Lung (tissue), 12 donors: ENCODE measurements around the gene ZNF189. TPM values are rescaled to one million over a fixed set of nuclear protein-coding genes. Genes with fewer than 3 reads are reported as not detected.

ENCODE experiments used
- ATAC-seq: fragments of 200-7000 bp; cut with Tn5 transposase; one replicate; pipeline ENCODE4 v1.9.1; 2020; ENCODE audit warnings: moderate number of reproducible peaks; ENCODE audit not compliant: insufficient read depth, low FRiP score
- DNase-seq, 3 donors: peaks; one replicate each; pipeline ENCODE4 v3.0.0-alpha.2; 2013 to 2017
- H3K27ac ChIP-seq, 2 donors: one replicate each; pipeline ENCODE4 v1.5.1; 2013; ENCODE audit warnings: mild to moderate bottlenecking in 2 of 2, moderate library complexity in 2 of 2, control low read depth in 1 of 2, inconsistent platforms in 1 of 2, low read depth in 1 of 2, low read length in 1 of 2
- H3K27me3 ChIP-seq, 3 donors: one replicate each; pipeline ENCODE4 v1.5.1; 2013; ENCODE audit warnings: low read length in 2 of 3; ENCODE audit not compliant: control insufficient read depth in 3 of 3, insufficient read depth in 3 of 3
- H3K36me3 ChIP-seq, 4 donors: one replicate each; pipeline ENCODE4 v1.5.1; 2013; ENCODE audit warnings: low read length in 4 of 4, mild to moderate bottlenecking in 1 of 4, moderate library complexity in 1 of 4; ENCODE audit not compliant: control insufficient read depth in 4 of 4, insufficient read depth in 4 of 4
- H3K4me1 ChIP-seq, 5 donors: one replicate each; pipeline ENCODE4 v1.5.1; 2013; ENCODE audit warnings: low read length in 5 of 5, mild to moderate bottlenecking in 2 of 5, moderate library complexity in 1 of 5; ENCODE audit not compliant: control insufficient read depth in 5 of 5, insufficient read depth in 5 of 5
- H3K4me3 ChIP-seq: one replicate; pipeline ENCODE4 v1.5.1; 2013; ENCODE audit warnings: mild to moderate bottlenecking, control low read depth, moderate library complexity
- H3K9ac ChIP-seq, 2 donors: one replicate each; pipeline ENCODE4 v1.5.1; 2013; ENCODE audit warnings: low read length in 2 of 2, control low read depth in 1 of 2; ENCODE audit not compliant: insufficient read depth in 1 of 2
- H3K9me3 ChIP-seq, 4 donors: one replicate each; pipeline ENCODE4 v1.5.1; 2013; ENCODE audit warnings: low read length in 3 of 4, mild to moderate bottlenecking in 1 of 4, moderate library complexity in 1 of 4; ENCODE audit not compliant: control insufficient read depth in 4 of 4, insufficient read depth in 3 of 4
- WGBS, 2 donors: extraction: QIAGEN DNeasy Blood & Tissue Kit; methylation state at CpG; one replicate each; pipeline ENCODE4 v1.1.7; 2013; 5-methylcytosine and 5-hydroxymethylcytosine counted together
- polyA plus RNA-seq, 2 donors: library from polyadenylated mRNA; stranded (reverse); fragments of 200-250 nt; gene quantifications; one replicate each; pipeline ENCODE4 v1.2.1, GENCODE V29; 2013
- total RNA-seq, 2 donors: library from RNA; depleted of rRNA in 1 of 2; stranded (reverse); fragments of >200 nt in 1 of 2; gene quantifications; one replicate each; pipeline ENCODE4 v1.2.1, GENCODE V29; 2014 to 2021
- TF ChIP-seq, protein P1 (sequence below): IDR thresholded peaks from 2 replicates; pipeline ENCODE4 v1.5.1; 2012; ENCODE audit warnings: mild to moderate bottlenecking; ENCODE audit errors: control extremely low read depth, extremely low read depth
- donor health status: control.
- donor health status: control.
- donor health status: Bipolar disorder and iron deficiency.
- donor health status: healthy.
- donor health status: DM: yes; HTN: yes; CAD: no.

ZNF189 gene
- total and polyA plus RNA-seq, 4 donors = 5.9 to 34.1 (median 11.7) TPM

DNA sequence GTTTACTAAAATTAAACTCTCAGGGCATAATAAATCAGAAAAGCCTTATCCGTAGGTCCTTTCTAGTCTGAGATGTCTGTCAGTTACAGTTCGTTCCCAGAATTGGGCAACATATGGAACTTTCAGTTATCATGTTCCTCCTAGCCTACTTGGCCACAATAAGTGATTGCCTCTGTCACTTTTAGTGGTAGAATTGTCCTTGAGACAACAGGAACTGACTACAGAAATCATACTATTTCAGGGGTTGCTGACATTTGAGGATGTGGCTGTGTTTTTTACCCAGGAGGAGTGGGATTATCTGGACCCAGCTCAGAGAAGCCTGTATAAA, 956 bp downstream of the ZNF189 start:
- no peak for DNase-seq
- peaks cover 0 to 22% (median 12%) of the 10 kb centered on the region in 5 donors for H3K4me1 ChIP-seq
- H3K9ac ChIP-seq = peak overlapping the region; percentile 86 to 98
- 6 to 8% methylated on average over 2 of the region's 2 CpGs for WGBS, 2 donors
- H3K4me3 ChIP-seq = peak overlapping the region; percentile 87
- TF ChIP-seq, protein P1, sequence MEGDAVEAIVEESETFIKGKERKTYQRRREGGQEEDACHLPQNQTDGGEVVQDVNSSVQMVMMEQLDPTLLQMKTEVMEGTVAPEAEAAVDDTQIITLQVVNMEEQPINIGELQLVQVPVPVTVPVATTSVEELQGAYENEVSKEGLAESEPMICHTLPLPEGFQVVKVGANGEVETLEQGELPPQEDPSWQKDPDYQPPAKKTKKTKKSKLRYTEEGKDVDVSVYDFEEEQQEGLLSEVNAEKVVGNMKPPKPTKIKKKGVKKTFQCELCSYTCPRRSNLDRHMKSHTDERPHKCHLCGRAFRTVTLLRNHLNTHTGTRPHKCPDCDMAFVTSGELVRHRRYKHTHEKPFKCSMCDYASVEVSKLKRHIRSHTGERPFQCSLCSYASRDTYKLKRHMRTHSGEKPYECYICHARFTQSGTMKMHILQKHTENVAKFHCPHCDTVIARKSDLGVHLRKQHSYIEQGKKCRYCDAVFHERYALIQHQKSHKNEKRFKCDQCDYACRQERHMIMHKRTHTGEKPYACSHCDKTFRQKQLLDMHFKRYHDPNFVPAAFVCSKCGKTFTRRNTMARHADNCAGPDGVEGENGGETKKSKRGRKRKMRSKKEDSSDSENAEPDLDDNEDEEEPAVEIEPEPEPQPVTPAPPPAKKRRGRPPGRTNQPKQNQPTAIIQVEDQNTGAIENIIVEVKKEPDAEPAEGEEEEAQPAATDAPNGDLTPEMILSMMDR = no peak
- no peak for ATAC-seq
- H3K27ac ChIP-seq = peak overlapping the region in 1 of 2 donors; percentile 82
- no peaks in the 10 kb centered on the region for H3K27me3 ChIP-seq
- peaks cover 8 to 55% (median 36%) of the 10 kb centered on the region in 4 donors for H3K36me3 ChIP-seq
- H3K9me3 ChIP-seq = peaks cover 2 to 8% (median 6%) of the 10 kb centered on the region in 4 donors

DNA sequence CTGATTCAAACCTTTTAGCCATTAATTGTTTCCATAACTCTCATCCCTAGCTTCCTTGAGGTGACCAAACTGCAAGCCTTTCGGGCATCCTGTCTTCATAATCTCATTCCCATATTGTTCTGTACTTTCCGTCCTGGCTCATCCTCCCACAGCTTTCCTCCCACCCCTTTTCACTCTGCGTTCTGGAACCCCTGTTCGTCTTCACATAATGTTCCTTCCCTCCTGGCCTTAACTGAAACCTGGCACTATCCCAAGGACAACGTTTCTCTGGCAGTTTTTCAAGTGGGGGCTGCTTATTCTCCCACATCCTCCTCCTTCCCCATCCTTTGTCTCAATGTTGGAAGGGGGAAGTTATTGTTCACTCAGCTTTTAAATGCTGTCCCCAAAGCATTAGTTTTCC, 1.5 kb downstream of the ZNF189 start:
- Histone ChIP-seq H3K36me3 (peaks cover 10 to 59% (median 42%) of the 10 kb centered on the region in 4 donors), H3K4me1 (peaks cover 0 to 22% (median 12%) of the 10 kb centered on the region in 5 donors), H3K9ac (peak overlapping the region in 1 of 2 donors; percentile 98), H3K27me3 (no peaks in the 10 kb centered on the region), H3K9me3 (peaks cover 2 to 12% (median 11%) of the 10 kb centered on the region in 4 donors), H3K4me3 (no peak overlapping the region), H3K27ac (peak overlapping the region in 1 of 2 donors; percentile 82)
- WGBS, 2 donors = 27 to 39% methylated on average over 5 of the region's 5 CpGs
- ATAC-seq = no peak
- DNase-seq = peak in 2 of 3 donors; percentile 23 to 48
- TF ChIP-seq, protein P1 = no peak

DNA sequence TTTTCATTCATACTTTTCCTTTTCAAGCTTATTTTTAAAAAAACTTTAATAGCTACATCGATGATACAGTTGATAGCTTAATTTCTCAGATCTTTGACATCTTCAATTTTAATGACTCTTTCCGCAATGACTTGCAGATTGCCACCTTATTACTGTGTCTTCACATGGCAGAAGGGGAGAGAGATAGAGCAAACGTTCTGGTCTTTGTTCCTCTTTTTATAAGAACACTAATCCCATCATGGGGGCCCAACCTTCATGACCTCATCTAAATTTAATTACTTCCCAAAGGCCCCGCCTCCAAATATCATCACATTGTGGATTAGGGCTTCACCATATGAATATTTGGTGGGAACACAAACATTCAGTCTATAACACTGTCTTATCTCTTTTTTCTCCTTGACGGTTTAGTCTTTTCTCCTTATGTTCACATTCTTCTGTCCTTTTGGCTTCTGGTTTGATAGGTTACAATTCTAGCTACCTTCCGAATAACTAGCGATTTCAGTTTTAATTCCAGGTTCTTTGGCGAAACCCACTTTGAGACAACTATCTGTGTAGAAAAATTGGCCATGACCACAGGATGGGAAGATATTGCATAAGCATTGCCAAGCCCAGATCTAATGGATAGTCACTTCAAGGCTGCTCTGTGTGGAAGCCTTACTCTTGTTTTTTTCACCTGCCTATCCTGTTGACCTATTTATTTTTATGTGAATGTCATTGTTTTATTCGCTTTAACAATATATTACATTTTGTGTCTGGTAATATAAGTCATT, 5.0 kb downstream of the ZNF189 start:
- no peak overlapping the region for H3K4me3 ChIP-seq
- no peak overlapping the region for H3K27ac ChIP-seq
- no peaks in the 10 kb centered on the region for H3K27me3 ChIP-seq
- peaks cover 28 to 83% (median 72%) of the 10 kb centered on the region in 4 donors for H3K36me3 ChIP-seq
- TF ChIP-seq, protein P1 = no peak
- peaks cover 0 to 17% (median 12%) of the 10 kb centered on the region in 5 donors for H3K4me1 ChIP-seq
- no peak for DNase-seq
- H3K9me3 ChIP-seq = peaks cover 9 to 33% (median 32%) of the 10 kb centered on the region in 4 donors
- no peak for ATAC-seq
- 94% methylated on average over 9 of the region's 9 CpGs for WGBS, 2 donors
- no peak overlapping the region for H3K9ac ChIP-seq
